Hematopoietic multipotent progenitor cell treated with erythropoietin and hydrocortisone succinate and interleukin-3 and kit ligand, for 6 days (in vitro differentiated cells): Measurements from ENCODE around the gene ZNF646.

Experiments
- DNase-seq: peaks from one replicate; pipeline ENCODE4 v3.0.0-alpha.2; 2015

The ZNF646 gene

DNA sequence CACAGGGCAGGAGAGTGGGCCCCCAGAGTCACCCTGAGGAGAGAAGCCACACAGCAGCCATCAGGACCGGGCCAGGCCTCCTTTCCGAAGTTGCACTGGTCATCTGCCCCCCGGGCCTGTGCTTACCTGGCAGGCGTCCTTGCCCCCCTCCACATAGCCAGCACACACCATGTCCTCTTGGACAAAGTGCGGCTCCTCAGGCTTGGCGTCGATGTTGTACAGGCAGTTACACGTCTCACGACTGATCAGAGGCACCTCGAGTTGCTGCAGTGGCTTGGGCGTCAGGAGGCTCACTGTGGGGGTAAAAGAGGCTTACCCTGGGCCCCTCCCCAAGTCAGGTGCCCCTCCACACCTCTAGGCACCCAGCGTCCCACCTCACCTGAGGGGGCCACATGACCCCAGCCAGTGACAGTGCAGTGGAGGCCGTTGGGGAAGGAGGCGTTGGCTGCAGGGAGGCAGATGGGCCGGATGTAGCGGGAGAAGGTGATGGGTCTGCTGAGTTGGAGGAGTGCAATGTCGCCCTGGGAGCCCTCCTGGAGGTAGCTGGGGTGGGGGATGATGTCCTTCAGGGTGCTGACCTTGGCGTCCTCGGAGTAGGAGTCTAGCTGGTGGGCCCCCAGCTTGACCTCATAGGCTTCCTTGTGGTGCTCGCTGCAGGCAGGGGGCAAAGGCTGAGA is 58.2 kb downstream of the ZNF646 start:
- no peak for DNase-seq

DNA sequence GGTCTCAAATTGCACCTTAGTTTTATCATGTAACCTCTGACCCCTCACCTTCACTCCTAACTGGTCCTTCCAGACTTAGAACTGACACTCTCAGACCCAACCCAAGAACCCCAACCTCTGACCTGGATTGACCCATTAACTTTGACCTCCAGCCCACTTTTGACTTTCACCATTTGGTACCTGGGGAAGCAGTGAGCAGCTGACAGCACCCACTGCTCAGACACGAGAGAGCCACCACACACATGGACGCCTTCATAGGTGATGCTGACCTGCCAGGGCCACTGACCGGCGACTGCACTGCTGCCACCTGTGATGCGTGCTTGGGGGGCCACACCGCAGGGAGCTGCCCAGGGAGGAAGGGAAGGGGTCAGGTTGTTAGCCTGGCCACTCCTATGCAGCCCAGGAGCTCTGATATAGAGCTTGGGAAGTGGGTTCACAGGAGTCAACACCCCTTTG is 58.9 kb downstream of the ZNF646 start:
- DNase-seq: no peak
